ENCODE data around the gene SLC7A1. TPM values are rescaled to one million over a fixed set of nuclear protein-coding genes. Genes with fewer than 3 reads are reported as not detected.

The SLC7A1 gene
- total RNA-seq, 1 experiment from 2014 or later, result 84.5 TPM

DNA sequence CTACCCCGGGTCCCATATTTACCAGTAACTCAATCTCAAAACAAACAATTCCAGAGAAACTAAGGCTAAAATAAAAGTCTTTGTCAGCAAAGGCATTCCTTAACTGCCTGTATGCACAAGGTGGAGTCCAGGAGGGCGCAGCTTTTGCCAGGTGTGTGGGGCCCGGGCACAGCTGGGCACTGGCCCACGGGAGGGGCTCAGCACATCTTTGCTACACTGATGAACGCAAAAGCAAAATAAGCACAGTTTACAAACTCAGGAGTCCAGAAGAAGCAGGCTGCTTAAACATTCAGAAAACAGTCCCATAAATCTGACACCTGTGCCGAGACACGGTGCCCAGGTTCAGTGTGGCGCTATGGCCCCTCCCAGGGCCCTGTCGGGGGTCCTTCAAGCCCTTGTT is 70.8 kb downstream of the SLC7A1 start:
- H3K27ac Mint-ChIP-seq, result no peak overlapping the region
- H3K36me3 Mint-ChIP-seq, result peaks cover 67% of the 10 kb centered on the region
- DNase-seq (ENCODE audit: low spot score) (no peak), ATAC-seq (no peak)
- CTCF ChIA-PET, result no interaction called here
- H3K9me3 Mint-ChIP-seq, result no peaks in the 10 kb centered on the region
- POLR2A ChIA-PET, result no interaction called here
- H3K4me1 Mint-ChIP-seq, result peaks cover 5% of the 10 kb centered on the region; the same call in 1 of the 2 replicates
- H3K27me3 Mint-ChIP-seq (ENCODE audit: low read depth), result no peaks in the 10 kb centered on the region
- no peak overlapping the region for H3K4me3 Mint-ChIP-seq
- TF ChIP-seq SP1 (CRISPR knock-in tag; conservative IDR thresholded peaks at IDR 0.05) (no peak), ZBTB21 (CRISPR knock-in tag; IDR thresholded peaks at IDR 0.05; ENCODE audit: borderline replicate concordance) (no peak), NR3C1 (CRISPR knock-in tag; conservative IDR thresholded peaks at IDR 0.05; ENCODE audit: low read depth) (no peak), ZNF423 (CRISPR knock-in tag; IDR thresholded peaks at IDR 0.05) (no peak), NFYB (CRISPR knock-in tag; conservative IDR thresholded peaks at IDR 0.05; ENCODE audit: low read depth) (no peak), JUN (CRISPR knock-in tag; IDR thresholded peaks at IDR 0.05) (no peak), MYBL2 (CRISPR knock-in tag; IDR thresholded peaks at IDR 0.05) (no peak), NR2C2 (CRISPR knock-in tag; IDR thresholded peaks at IDR 0.05) (no peak), ZNF263 (CRISPR knock-in tag; IDR thresholded peaks at IDR 0.05; ENCODE audit: low read depth) (no peak), ZNF232 (CRISPR knock-in tag; IDR thresholded peaks at IDR 0.05) (no peak), GTF2I (CRISPR knock-in tag; conservative IDR thresholded peaks at IDR 0.05) (no peak)
- TF ChIP-seq, protein P1, sequence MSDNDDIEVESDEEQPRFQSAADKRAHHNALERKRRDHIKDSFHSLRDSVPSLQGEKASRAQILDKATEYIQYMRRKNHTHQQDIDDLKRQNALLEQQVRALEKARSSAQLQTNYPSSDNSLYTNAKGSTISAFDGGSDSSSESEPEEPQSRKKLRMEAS (CRISPR knock-in tag; IDR thresholded peaks at IDR 0.05), result no peak
- TF ChIP-seq, protein P2, sequence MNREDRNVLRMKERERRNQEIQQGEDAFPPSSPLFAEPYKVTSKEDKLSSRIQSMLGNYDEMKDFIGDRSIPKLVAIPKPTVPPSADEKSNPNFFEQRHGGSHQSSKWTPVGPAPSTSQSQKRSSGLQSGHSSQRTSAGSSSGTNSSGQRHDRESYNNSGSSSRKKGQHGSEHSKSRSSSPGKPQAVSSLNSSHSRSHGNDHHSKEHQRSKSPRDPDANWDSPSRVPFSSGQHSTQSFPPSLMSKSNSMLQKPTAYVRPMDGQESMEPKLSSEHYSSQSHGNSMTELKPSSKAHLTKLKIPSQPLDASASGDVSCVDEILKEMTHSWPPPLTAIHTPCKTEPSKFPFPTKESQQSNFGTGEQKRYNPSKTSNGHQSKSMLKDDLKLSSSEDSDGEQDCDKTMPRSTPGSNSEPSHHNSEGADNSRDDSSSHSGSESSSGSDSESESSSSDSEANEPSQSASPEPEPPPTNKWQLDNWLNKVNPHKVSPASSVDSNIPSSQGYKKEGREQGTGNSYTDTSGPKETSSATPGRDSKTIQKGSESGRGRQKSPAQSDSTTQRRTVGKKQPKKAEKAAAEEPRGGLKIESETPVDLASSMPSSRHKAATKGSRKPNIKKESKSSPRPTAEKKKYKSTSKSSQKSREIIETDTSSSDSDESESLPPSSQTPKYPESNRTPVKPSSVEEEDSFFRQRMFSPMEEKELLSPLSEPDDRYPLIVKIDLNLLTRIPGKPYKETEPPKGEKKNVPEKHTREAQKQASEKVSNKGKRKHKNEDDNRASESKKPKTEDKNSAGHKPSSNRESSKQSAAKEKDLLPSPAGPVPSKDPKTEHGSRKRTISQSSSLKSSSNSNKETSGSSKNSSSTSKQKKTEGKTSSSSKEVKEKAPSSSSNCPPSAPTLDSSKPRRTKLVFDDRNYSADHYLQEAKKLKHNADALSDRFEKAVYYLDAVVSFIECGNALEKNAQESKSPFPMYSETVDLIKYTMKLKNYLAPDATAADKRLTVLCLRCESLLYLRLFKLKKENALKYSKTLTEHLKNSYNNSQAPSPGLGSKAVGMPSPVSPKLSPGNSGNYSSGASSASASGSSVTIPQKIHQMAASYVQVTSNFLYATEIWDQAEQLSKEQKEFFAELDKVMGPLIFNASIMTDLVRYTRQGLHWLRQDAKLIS (CRISPR knock-in tag; IDR thresholded peaks at IDR 0.05; ENCODE audit: borderline replicate concordance), result no peak
- TF ChIP-seq, protein P3, sequence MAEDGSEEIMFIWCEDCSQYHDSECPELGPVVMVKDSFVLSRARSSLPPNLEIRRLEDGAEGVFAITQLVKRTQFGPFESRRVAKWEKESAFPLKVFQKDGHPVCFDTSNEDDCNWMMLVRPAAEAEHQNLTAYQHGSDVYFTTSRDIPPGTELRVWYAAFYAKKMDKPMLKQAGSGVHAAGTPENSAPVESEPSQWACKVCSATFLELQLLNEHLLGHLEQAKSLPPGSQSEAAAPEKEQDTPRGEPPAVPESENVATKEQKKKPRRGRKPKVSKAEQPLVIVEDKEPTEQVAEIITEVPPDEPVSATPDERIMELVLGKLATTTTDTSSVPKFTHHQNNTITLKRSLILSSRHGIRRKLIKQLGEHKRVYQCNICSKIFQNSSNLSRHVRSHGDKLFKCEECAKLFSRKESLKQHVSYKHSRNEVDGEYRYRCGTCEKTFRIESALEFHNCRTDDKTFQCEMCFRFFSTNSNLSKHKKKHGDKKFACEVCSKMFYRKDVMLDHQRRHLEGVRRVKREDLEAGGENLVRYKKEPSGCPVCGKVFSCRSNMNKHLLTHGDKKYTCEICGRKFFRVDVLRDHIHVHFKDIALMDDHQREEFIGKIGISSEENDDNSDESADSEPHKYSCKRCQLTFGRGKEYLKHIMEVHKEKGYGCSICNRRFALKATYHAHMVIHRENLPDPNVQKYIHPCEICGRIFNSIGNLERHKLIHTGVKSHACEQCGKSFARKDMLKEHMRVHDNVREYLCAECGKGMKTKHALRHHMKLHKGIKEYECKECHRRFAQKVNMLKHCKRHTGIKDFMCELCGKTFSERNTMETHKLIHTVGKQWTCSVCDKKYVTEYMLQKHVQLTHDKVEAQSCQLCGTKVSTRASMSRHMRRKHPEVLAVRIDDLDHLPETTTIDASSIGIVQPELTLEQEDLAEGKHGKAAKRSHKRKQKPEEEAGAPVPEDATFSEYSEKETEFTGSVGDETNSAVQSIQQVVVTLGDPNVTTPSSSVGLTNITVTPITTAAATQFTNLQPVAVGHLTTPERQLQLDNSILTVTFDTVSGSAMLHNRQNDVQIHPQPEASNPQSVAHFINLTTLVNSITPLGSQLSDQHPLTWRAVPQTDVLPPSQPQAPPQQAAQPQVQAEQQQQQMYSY (CRISPR knock-in tag; IDR thresholded peaks at IDR 0.05), result no peak
- TF ChIP-seq, protein P4, sequence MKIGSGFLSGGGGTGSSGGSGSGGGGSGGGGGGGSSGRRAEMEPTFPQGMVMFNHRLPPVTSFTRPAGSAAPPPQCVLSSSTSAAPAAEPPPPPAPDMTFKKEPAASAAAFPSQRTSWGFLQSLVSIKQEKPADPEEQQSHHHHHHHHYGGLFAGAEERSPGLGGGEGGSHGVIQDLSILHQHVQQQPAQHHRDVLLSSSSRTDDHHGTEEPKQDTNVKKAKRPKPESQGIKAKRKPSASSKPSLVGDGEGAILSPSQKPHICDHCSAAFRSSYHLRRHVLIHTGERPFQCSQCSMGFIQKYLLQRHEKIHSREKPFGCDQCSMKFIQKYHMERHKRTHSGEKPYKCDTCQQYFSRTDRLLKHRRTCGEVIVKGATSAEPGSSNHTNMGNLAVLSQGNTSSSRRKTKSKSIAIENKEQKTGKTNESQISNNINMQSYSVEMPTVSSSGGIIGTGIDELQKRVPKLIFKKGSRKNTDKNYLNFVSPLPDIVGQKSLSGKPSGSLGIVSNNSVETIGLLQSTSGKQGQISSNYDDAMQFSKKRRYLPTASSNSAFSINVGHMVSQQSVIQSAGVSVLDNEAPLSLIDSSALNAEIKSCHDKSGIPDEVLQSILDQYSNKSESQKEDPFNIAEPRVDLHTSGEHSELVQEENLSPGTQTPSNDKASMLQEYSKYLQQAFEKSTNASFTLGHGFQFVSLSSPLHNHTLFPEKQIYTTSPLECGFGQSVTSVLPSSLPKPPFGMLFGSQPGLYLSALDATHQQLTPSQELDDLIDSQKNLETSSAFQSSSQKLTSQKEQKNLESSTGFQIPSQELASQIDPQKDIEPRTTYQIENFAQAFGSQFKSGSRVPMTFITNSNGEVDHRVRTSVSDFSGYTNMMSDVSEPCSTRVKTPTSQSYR (CRISPR knock-in tag; IDR thresholded peaks at IDR 0.05), result no peak
- TF ChIP-seq, protein P5, sequence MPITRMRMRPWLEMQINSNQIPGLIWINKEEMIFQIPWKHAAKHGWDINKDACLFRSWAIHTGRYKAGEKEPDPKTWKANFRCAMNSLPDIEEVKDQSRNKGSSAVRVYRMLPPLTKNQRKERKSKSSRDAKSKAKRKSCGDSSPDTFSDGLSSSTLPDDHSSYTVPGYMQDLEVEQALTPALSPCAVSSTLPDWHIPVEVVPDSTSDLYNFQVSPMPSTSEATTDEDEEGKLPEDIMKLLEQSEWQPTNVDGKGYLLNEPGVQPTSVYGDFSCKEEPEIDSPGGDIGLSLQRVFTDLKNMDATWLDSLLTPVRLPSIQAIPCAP (CRISPR knock-in tag; IDR thresholded peaks at IDR 0.05), result no peak
- TF ChIP-seq, protein P6, sequence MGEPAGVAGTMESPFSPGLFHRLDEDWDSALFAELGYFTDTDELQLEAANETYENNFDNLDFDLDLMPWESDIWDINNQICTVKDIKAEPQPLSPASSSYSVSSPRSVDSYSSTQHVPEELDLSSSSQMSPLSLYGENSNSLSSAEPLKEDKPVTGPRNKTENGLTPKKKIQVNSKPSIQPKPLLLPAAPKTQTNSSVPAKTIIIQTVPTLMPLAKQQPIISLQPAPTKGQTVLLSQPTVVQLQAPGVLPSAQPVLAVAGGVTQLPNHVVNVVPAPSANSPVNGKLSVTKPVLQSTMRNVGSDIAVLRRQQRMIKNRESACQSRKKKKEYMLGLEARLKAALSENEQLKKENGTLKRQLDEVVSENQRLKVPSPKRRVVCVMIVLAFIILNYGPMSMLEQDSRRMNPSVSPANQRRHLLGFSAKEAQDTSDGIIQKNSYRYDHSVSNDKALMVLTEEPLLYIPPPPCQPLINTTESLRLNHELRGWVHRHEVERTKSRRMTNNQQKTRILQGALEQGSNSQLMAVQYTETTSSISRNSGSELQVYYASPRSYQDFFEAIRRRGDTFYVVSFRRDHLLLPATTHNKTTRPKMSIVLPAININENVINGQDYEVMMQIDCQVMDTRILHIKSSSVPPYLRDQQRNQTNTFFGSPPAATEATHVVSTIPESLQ (CRISPR knock-in tag; IDR thresholded peaks at IDR 0.05), result no peak
- TF ChIP-seq, protein P7, sequence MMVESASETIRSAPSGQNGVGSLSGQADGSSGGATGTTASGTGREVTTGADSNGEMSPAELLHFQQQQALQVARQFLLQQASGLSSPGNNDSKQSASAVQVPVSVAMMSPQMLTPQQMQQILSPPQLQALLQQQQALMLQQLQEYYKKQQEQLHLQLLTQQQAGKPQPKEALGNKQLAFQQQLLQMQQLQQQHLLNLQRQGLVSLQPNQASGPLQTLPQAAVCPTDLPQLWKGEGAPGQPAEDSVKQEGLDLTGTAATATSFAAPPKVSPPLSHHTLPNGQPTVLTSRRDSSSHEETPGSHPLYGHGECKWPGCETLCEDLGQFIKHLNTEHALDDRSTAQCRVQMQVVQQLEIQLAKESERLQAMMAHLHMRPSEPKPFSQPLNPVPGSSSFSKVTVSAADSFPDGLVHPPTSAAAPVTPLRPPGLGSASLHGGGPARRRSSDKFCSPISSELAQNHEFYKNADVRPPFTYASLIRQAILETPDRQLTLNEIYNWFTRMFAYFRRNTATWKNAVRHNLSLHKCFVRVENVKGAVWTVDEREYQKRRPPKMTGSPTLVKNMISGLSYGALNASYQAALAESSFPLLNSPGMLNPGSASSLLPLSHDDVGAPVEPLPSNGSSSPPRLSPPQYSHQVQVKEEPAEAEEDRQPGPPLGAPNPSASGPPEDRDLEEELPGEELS (CRISPR knock-in tag; IDR thresholded peaks at IDR 0.05), result no peak

Measured in WTC11 (cell line).